ENCODE data around the gene CLIC3.

CLIC3 gene

DNA sequence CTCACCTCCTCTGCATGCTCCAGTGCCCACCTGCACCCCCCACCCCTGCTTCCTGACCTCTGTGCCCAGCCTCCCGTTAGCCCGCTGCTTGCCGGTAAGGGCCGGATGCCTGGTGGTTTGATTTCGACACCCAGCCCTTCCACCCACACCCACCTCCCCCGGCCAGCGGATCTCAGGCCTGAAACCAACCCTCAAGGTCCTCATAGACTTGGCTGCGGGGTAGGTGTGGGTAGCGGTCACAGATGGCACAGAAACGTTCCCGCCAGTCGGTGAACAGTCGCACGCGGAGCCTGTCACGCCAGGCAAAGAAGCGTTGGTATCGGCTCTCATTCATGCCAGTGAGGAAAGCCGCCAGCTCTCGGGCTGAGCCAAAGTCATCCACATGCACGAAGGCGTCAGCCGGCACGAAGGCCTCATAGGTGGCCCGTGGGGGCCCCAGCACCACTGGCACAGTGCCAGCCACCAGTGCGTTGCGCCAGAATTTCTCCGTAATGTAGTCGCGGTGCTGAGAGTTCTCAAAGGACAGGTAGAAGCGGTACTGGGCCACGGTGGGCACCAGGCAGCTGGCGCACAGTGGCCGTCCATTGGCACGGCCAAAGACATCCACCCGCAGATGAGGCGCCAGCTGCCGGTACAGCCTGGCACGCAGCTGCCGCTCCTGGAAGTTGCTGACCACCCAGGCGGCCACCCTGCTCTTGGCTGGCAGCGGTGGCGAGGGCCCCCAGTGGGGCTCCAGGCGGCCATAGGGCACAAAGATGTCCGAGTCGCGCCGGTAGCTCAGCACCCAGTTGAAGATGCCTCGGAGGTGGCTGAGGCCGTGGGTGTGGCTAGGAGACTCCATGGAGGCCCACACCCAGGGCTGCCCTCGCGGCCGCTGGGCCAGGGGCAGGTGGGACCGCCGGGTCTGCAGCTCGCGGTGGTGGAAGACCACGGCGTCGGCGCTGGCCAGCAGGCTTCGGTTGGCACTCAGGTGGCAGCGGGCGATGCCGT lies 34.5 kb upstream of the CLIC3 start:
- no peak for DNase-seq

DNA sequence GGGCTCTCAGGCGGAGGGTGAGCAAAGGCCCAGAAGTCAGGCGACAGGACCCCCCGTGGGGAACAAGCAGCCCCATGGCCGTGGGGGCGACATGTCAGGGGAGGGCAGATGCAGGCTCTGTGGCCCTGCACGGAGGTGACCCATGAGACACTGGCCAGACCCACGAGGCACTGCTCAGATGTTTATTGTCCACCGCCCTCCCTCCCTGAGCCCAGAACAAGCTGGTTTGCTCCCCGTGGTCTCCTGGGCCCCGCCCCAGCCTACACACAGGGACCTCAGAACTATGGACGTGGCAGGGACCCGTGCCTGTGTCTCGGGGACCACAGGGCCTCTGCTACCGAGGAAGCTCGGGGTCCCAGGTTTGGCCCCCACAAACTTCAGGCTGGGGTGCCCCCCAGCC lies 33.6 kb upstream of the CLIC3 start:
- no peak for DNase-seq

GRCh38 chr9:137029058-137029936 lies 32.9 kb upstream of the CLIC3 start:
- DNase-seq: peak; percentile 68

- peak; percentile 60 for DNase-seq
Measured at GRCh38 chr9:137028263-137029057, 32.1 kb upstream of the CLIC3 start.

GRCh38 chr9:137027369-137028262 lies 31.2 kb upstream of the CLIC3 start, which contains the start of gene ABCA2:
Gene ABCA2, minus strand, starts transcription at chr9:137028237. Its CDS starts 97 bp downstream, at chr9:137028140.
- DNase-seq: no peak

GRCh38 chr9:137026828-137027227 lies 30.5 kb upstream of the CLIC3 start:
- no peak for DNase-seq

GRCh38 chr9:137026384-137026783 lies 30.0 kb upstream of the CLIC3 start:
- no peak for DNase-seq

DNA sequence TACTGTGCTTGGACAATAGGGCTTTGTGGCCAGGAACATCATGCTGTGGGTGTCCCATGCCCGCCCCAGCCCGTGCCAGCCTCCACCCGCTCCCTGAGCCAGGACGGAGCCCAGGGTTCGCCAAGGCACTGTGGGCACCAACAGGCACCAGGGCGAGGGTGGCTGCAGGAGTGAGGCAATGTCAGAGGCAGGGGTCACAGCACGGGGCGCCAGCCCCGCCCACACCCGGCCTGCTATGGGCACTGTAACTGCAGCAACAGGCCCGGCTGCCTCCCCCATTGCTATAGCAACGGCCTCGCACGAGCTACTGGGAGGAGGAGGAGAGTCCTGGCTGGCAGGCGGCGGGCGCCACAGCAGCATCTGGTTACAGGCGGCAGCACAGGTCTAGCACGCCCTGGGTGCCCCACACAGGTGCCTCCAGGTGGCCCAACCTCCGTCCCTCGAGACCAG lies 29.2 kb upstream of the CLIC3 start:
- no peak for DNase-seq

GRCh38 chr9:137023583-137023991 lies 27.2 kb upstream of the CLIC3 start:
- DNase-seq: no peak

DNA sequence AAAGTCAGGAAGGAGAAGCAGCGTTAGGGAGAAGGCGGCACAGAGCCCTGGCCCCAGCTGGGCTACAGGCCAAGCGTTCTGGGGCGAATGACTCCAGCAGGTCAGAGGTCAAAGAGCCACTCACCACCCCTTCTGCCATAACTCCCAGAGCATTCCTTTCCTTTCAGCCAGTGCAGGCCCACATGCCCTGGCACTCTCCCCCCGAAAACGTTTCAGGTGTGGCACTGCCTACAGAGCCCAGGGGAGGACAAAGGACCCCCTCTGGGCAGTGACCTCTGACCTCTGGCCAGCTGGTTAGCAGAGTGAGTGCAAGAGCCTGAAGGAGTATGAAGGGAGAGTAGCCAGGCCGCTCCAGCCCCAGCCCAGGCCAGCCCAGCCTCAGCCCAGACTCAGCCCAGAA lies 26.8 kb upstream of the CLIC3 start:
- DNase-seq: no peak

GRCh38 chr9:137022662-137023008 lies 26.3 kb upstream of the CLIC3 start:
- DNase-seq: no peak

DNA sequence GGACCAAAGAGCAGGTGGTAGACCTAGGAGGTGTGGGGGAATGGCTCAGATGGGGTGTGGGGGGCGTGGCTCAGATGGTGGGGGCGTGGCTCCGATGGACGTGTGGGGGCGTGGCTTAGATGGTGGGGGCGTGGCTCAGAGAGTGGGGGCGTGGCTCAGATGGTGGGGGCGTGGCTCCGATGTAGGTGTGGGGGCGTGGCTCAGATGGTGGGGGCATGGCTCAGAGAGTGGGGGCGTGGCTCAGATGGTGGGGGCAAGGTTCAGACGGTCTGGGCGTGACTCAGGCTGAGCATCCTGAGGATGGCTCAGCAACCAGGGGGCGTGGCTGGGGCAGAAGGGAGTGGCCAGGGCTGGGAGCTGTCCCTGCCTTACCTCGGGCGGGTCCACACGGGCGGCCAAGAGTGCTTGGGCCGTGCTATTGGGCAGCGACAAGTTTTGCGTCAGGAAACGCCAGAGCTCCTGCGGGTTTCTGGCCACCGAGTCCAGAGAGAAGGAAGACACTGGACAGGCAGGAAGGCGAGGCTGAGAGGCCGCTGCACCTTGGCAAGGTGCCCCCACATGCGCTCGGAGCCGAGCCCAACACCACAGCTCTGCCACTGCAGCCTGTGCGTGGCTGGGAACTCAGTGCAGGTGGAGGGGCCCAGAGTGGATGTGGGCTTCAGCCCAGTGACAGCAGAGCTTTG lies 25.8 kb upstream of the CLIC3 start:
- DNase-seq: peak; percentile 55

DNA sequence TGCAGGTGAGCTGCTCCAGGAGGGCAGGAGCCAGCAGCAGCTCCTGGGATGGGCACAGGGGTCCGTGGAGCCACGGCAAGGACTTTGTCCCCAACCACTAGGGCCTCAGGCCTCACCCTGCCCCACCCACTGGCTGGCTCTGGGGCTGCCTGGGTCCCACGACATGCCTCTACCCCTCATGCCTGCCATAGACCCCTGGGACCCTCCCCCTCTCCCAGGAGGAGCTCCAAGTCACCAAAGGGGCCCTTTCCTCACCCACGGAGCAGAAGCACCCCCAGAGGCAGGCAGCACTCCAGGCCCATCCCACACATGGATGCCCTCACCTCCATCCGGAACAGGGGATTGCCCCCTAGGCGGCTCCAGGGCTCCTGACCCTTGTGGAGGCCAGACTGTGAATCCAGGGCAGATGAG lies 25.2 kb upstream of the CLIC3 start:
- no peak for DNase-seq

DNA sequence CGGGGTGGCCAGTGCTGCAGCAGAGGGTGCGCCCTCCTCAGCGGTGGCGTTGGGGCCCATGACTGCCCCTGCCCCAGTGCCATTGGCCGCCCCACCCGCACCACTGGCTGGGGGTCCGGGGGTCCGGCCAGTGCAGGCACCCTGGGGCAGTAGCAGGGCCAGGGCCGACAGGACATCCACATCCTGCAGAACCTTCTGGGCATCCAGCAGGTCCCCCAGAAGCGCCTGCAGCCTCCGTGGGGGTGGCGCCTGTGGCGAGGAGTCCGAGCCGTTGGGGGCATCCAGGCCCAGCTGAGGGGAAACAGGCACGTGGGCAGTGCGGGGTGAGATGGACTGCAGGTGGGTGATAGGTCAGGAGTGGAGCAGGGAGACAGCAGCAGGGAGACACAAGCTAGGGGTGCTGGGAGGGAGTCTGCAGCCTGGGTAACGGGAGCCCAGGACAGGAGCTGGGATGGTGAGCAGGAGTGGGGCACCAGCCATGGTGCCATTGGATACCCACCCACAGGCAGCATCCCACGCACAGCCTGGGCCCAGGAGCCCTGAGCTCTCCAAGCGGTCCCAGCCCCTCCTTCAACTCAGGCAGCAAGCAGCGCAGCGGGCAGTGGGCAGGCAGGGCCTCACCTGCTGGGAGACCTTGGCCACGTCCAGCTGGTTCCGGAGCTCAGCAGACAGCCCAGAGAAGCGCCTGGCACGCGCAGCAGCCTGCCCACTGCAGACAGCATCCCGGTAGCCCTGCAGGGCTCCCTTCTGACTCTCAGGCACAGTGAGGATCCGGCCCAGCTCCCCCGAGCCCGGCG lies 24.6 kb upstream of the CLIC3 start:
- DNase-seq: no peak

DNA sequence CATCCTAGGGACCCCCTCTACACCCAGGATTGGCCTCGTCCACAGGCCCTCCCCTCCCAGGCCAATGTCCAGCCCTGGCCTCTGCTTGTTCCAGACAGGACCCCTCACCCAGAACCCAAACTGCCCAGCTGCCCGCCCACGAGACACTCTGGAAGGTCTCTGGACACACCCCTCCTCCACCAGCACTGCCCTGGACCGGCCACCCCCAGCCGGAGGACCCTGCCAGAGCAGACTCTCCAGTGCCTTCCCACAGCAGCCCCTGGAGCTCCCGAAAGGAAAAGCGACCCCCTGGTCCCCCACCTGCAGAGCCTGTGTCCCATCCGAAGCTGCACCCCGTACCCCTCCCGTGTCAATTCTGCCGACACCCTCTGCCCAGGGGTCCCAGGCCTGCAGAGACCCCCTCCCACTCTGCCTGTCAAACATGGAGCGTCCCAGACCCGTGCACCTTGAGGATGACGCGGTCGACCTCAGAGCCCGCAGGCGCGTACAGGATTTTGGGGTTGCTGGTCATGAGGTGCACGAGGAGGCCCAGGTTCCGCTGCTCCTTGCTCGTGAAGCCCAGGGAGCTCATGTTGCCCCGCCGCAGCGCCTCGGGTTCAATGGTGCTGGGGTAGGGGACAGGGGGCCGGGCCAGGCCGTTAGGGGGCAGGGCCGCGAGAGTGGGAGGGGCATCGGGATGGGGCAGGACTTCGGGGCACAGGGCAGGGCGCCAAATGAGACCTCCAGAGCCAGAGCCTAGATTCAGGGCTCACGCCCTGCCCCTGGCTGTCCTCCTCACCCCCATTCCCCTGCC lies 23.7 kb upstream of the CLIC3 start:
- DNase-seq: no peak

DNA sequence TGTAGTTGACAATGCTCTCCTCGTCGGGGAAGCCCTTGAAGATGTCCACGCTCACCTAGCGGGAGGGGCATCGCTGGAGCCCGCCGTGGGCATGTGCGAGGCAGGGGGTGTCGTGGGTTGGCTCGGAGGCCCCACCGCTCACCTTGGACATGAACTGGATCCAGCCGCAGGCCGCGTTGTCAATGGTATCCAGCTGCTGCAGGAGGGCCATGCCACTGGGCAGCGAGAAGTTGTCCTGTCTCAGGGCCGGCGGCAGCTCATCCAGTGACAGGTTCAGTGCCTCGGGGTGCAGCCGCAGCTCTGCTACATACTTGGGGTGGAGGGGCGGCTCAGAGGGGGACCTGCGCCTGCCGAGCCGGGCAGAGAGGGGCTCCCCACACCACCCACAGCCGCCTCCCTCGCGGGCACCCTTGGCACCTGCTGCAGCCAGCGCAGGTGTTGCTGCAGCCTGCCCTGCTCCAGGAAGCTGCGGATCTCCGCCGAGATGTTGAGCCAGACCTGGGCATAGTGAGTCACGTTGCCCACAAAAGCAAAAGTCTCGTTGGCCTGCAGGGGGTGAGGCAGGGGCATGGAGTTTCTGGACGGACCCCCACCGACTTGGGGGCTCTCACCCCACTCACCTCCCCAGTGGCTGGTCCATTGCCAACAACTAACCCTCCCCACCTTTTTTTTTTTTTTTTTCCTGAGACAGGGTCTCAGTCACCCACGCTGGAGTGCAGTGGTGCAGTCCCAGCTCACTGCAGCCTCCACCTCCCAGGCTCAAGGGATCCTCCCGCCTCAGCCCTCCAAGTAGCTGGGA lies 22.6 kb upstream of the CLIC3 start:
- DNase-seq: no peak

DNA sequence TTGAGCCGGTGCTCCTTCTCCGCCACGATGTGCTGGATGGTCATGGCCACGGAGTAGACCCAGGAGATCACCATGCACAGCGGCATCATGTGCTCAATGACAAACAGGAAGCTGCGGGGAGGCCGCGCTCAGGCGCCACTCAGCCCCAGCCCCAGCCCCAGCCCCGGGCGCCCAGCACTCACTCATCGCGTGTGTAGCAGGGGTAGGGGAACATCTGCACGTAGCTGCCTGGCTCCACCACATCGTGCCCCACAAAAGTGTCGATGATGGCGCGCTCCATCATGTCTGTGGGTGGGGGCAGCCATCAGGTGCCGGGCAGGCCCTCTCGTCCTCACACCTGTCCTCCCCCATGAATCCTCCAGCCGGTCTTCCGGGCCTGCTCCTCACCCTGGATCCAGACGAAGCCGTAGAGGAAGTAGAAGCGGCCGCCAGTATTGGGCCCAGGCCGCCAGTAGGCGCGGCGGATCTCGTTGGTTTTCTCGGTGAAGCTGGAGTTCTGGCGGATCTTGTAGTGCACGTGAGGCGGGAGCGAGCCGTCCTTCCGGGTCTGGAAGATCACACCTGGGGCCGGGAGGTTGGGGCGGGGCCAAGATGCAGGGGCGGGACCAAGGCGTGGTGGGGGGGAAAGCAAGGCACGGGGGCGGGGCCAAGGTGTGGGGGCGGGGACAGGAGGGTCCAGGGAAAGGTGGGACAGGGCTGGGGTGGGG lies 21.6 kb upstream of the CLIC3 start:
- DNase-seq: no peak

GRCh38 chr9:137017071-137017470 lies 20.7 kb upstream of the CLIC3 start:
- DNase-seq: no peak

Measured in effector CD4-positive, alpha-beta T cell (primary cell).